Heart left ventricle (tissue), 16 donors: ENCODE results near the gene C1orf74. TPM values are rescaled to one million over a fixed set of nuclear protein-coding genes. Genes with fewer than 3 reads are reported as not detected.

Experiments
- ATAC-seq, 4 donors: fragments of 200-7000 bp; cut with Tn5 transposase; one replicate each; pipeline ENCODE4 v1.9.1; 2020 to 2022; ENCODE audit warnings: moderate library complexity in 4 of 4, mild to moderate bottlenecking in 3 of 4, moderate number of reproducible peaks in 1 of 4
- DNase-seq, 5 donors: peaks; one replicate each; pipeline ENCODE4 v3.0.0-alpha.2; 2020
- H3K27ac ChIP-seq, 12 donors: fragments of 200-600 bp; sonication (generic) in 4 of 12; one replicate each; pipeline versions ENCODE4 v1.5.0 to v1.8.0; 2016 to 2022; ENCODE audit warnings: mild to moderate bottlenecking in 2 of 12
- H3K27me3 ChIP-seq, 9 donors: fragments of 200-600 bp; sonication (generic) in 2 of 9; one replicate each; pipeline versions ENCODE4 v1.5.1 to v1.8.0; 2016 to 2022; ENCODE audit warnings: mild to moderate bottlenecking in 3 of 9
- H3K36me3 ChIP-seq, 9 donors: fragments of 200-600 bp; sonication (generic) in 2 of 9; one replicate each; pipeline versions ENCODE4 v1.5.0 to v1.8.0; 2018 to 2022; ENCODE audit warnings: mild to moderate bottlenecking in 2 of 9
- H3K4me1 ChIP-seq, 12 donors: fragments of 200-600 bp; sonication (generic) in 4 of 12; one replicate each; pipeline versions ENCODE4 v1.5.0 to v1.8.0; 2016 to 2022; ENCODE audit warnings: mild to moderate bottlenecking in 3 of 12
- H3K4me3 ChIP-seq, 12 donors: fragments of 200-600 bp; sonication (generic) in 4 of 12; one replicate each; pipeline versions ENCODE4 v1.5.0 to v1.8.0; 2017 to 2022; ENCODE audit warnings: mild to moderate bottlenecking in 9 of 12, moderate library complexity in 4 of 12
- H3K9me3 ChIP-seq, 12 donors: fragments of 200-600 bp; sonication (generic) in 4 of 12; one replicate each; pipeline versions ENCODE4 v1.5.0 to v1.8.0; 2016 to 2022; ENCODE audit warnings: mild to moderate bottlenecking in 1 of 12
- CTCF ChIP-seq, 12 donors: fragments of 200-600 bp; sonication (generic) in 4 of 12; IDR thresholded peaks; one replicate each; pipeline versions ENCODE4 v1.5.0 to v1.8.0; 2018 to 2022; ENCODE audit warnings: antibody characterized with exemption in 12 of 12, mild to moderate bottlenecking in 5 of 12
- POLR2A ChIP-seq, 2 donors: fragments of 450-650 bp; IDR thresholded peaks; one replicate each; pipeline ENCODE4 v1.6.1; 2017; ENCODE audit warnings: antibody characterized with exemption in 2 of 2, mild to moderate bottlenecking in 2 of 2, moderate library complexity in 2 of 2
- WGBS, 4 donors: extraction: QIAGEN DNeasy Blood & Tissue Kit in 2 of 4; methylation state at CpG; one replicate each; pipeline versions ENCODE4 v1.1.5 to v1.1.7; 2013 to 2018; 5-methylcytosine and 5-hydroxymethylcytosine counted together
- intact Hi-C, 10 donors: fragments of 100-400 bp; cut with DNase I; formaldehyde crosslinking; loops; one replicate each; pipeline versions ENCODE4 v1.11.1 to v1.14.2; 2022
- polyA plus RNA-seq, 2 donors: library from polyadenylated mRNA; stranded (reverse); fragments of 200-250 nt; gene quantifications; one replicate each; pipeline ENCODE4 v1.2.3, GENCODE V29; 2013
- total RNA-seq, 9 donors: library from RNA; depleted of rRNA in 2 of 9; stranded (reverse); fragments of >200 nt in 2 of 9; fragmentation: NEBNext Ultra II Directional in 3 of 9; extraction: Animal tissue kit (Norgen Biotek cat#: 25700) in 3 of 9; gene quantifications; one replicate each; pipeline versions ENCODE4 v1.1.0 to v1.2.4, GENCODE V29; 2016 to 2023
- donor health status: ischemic (EF 13 %, LVEDD 7.1; RV severe dilation, severe dysfunction).
- donor health status: healthy with polysubstance abuse.
- donor health status: DM: no; HTN: yes; CAD: no.
- donor health status: DM: no; HTN: no; CAD: no.
- donor health status: ischemic (EF 25% LVEDD 6.9; RV normal size, moderate dysfunction).
- donor health status: ischemic (EF 25% LVEDD 5.7; RV mildly dilated, moderate dysfunction).
- donor health status: healthy.
- donor health status: DM: yes; HTN: yes; CAD: no.
- donor health status: ischemic (EF 35%, LVEDD 5.7; RV mildly dilated, moderate dysfunction).
- donor health status: nonischemic (EF 11% LVEDD 7.7; RV severe dilation, severe dysfunction).
- donor health status: DM: yes; HTN: yes; CAD: no.
- donor health status: PGD.
- donor health status: ischemic (EF 29% LVEDD 5.4; RV normal size, mild dysfunction).
- donor health status: nonischemic (EF 23%, LVEDD 6.1; RV moderate dilation, normal function).

Gene C1orf74
- total and polyA plus RNA-seq, 11 donors: 1.1 to 2.6 (median 2.2) TPM

GRCh38 chr1:209829716-209830115 is 45.4 kb upstream of the C1orf74 start:
- H3K36me3 ChIP-seq: peaks cover 0 to 49% (median 44%) of the 10 kb centered on the region in 9 donors
- H3K4me3 ChIP-seq: no peak overlapping the region
- peaks cover 0 to 20% (median 6%) of the 10 kb centered on the region in 12 donors for H3K4me1 ChIP-seq
- no peak for TF ChIP-seq POLR2A (IDR thresholded peaks at IDR 0.05)
- TF ChIP-seq CTCF (IDR thresholded peaks at IDR 0.05): no peak
- 86 to 94% (median 91%) methylated on average over 2 of the region's 2 CpGs for WGBS, 4 donors
- H3K27me3 ChIP-seq: no peaks in the 10 kb centered on the region
- H3K27ac ChIP-seq: no peak overlapping the region
- intact Hi-C loops: loop anchor here in 3 of 10 donors (5.0 to 10.0 kb wide), 4 partner anchors 42 to 1415 kb away; no protein-coding TSS in a partner anchor
- no peaks in the 10 kb centered on the region for H3K9me3 ChIP-seq
- ATAC-seq: no peak
- no peak for DNase-seq

DNA sequence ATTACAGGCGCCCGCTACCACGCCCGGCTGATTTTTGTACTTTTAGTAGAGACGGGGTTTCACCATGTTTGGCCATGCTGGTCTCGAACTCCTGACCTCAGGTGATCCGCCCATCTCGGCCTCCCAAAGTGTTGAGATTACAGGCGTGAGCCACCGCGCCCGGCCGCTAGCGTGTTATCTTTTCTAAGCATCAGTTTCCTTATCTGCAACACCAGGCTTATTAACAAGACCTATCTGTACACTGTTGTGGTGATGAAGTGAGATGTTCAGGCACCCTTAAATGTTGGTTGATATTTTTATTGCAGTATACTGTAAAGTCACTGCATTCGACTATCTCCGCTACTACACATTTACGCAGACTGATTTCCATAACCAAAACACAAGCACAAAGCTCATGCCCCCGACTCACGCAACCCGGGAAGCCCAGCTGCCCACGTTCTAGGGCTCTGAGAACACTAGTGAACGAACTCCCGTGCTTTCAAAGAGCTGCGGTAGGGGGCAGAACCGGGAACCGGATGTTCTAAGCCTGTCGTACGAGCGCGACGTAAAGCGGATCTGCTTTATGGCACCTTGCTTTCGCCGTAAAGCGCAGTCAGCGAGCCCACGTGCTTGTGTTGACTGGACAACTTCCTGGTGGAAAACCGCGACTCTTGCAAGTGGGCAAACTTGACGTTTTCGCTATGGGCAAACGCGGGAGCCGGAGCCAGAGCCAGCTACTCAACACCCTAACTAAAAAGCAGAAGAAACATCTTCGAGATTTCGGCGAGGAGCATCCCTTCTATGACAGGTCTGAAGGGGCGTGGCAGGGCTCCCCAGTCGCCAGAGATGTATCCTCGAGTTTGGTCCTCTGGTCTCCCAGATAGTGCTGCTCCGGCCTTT is 43.3 kb upstream of the C1orf74 start, which contains the start of gene UTP25:
Gene UTP25 (plus strand): TSS at position 589 of the 879 bp plus-strand sequence. CDS start 92 bp downstream, at position 681.
- no peaks in the 10 kb centered on the region for H3K9me3 ChIP-seq
- peak within 1 kb of the TSS; percentile 64 to 91 (median 80) for H3K4me3 ChIP-seq
- H3K4me1 ChIP-seq: peaks cover 0 to 27% (median 8%) of the 10 kb centered on the region in 12 donors
- H3K27ac ChIP-seq: peak within 1 kb of the TSS; percentile 0 to 86 (median 66)
- TF ChIP-seq POLR2A (IDR thresholded peaks at IDR 0.05) (peak in 1 of 2 donors; percentile 62), CTCF (IDR thresholded peaks at IDR 0.05) (peak; percentile 55 to 90 (median 71))
- intact Hi-C loops: loop anchor here in 3 of 10 donors (1.0 to 10.0 kb wide), 5 partner anchors 40 to 253 kb away; partner anchors contain the start of gene C1orf74 (in 2 of the 3)
- DNase-seq (peak; percentile 91 to 95 (median 93)), ATAC-seq (peak; percentile 81 to 93 (median 89))
- WGBS, 4 donors: 19 to 23% (median 21%) methylated on average over 49 to 51 of the region's 51 CpGs
- H3K36me3 ChIP-seq: peaks cover 0 to 28% (median 23%) of the 10 kb centered on the region in 9 donors
- H3K27me3 ChIP-seq: no peaks in the 10 kb centered on the region

DNA sequence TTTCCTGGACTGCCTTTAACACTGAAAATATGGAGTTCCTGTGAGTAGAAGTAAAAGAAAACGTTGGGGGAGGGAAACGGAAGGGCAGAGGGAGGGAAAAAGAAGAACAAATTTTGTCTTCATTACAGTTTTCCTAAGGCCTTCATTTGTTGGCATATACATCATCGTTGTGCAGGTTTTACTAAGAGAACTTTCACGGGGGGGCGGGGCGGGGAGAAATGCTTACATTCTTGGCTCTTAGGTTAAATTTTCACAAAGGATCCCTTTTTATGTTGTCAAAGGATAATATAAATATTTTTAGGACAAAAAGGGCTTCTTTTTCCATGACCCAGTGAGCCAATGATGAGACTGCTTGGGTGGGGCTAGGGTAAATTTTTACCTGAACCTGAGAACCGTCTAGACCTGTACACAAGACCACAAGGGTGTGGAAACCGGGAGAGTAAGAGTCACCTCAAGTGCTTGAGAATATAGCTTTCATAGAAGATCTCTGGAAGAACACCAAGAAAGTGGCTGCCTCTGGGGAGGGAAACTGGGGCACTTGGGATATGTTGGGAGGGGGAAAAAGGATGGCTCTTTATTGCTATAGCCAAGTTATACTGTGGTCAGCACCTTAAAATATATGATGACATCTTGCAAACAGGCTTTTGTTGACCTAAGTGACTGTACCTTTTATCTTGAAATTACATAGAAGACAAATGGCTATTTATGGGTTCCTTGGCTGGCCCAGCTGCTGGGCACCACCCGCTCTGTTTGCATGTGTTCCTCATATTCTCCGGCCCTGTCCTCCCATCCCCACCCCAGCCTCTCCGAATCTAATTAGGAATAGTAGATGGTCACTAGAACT is 41.5 kb upstream of the C1orf74 start:
- ATAC-seq (peak in 3 of 4 donors; percentile 29 to 51 (median 42)), DNase-seq (no peak)
- Histone ChIP-seq H3K27me3 (no peaks in the 10 kb centered on the region), H3K27ac (peak overlapping the region in 2 of 12 donors; percentile 26 to 40), H3K36me3 (peaks cover 0 to 10% (median 5%) of the 10 kb centered on the region in 9 donors), H3K4me1 (peaks cover 0 to 28% (median 8%) of the 10 kb centered on the region in 12 donors), H3K9me3 (no peaks in the 10 kb centered on the region), H3K4me3 (no peak overlapping the region)
- 75 to 80% (median 77%) methylated on average over 11 of the region's 11 CpGs for WGBS, 4 donors
- intact Hi-C loops: loop anchor here in 3 of 10 donors (2.0 to 10.0 kb wide), 4 partner anchors 39 to 251 kb away; partner anchors contain the start of gene C1orf74 (in 1 of the 3)
- TF ChIP-seq CTCF (IDR thresholded peaks at IDR 0.05) (no peak), POLR2A (IDR thresholded peaks at IDR 0.05) (no peak)
